ENCODE data around the gene CES3.
A peak's percentile ranks its signal among the peaks of the same experiment; 100 is the strongest.

CES3 gene

GRCh38 chr16:67000384-67001351 is 39.6 kb downstream of the CES3 start:
- DNase-seq (ENCODE audit: low spot score): peak; percentile 53

GRCh38 chr16:67001726-67002125 is 40.7 kb downstream of the CES3 start:
- no peak for DNase-seq (ENCODE audit: low spot score)

DNA sequence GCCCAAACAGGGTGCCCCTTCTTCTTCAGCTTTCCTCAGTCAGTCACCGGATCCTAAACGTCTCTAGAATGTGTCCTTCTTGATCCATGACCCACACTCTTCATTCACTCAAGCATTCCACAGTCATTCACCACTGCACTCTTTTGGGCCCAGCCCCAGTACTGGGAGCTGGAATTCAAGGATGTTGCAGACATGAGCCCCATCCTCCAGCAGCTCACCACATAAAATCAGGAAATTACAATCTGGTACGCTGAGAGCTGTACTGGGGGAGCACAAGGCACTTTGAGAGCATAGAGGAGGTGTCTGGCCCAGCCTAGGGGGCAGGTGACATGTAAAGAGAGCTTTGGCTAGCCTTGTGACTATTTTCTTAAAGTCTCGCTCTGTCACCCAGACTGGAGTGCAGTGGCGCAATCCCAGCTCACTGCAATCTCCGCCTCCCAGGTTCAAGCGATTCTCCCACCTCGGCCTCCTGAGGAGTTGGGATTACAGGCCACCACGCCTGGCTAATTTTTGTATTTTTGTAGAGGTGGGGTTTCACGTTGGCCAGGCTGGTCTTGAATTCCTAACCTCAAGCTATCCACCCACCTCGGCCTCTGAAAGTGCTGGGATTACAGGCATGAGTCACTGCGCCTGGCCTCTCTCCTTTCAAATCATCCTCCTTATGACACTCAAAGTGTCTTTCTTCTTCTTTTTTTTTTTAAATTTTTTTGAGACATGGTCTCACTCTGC is 46.0 kb downstream of the CES3 start:
- no peak for DNase-seq (ENCODE audit: low spot score)

GRCh38 chr16:67009158-67009557 is 48.1 kb downstream of the CES3 start:
- DNase-seq (ENCODE audit: low spot score): no peak

- no peak for DNase-seq (ENCODE audit: low spot score)
Observed at GRCh38 chr16:67011274-67011673, 50.2 kb downstream of the CES3 start.

DNA sequence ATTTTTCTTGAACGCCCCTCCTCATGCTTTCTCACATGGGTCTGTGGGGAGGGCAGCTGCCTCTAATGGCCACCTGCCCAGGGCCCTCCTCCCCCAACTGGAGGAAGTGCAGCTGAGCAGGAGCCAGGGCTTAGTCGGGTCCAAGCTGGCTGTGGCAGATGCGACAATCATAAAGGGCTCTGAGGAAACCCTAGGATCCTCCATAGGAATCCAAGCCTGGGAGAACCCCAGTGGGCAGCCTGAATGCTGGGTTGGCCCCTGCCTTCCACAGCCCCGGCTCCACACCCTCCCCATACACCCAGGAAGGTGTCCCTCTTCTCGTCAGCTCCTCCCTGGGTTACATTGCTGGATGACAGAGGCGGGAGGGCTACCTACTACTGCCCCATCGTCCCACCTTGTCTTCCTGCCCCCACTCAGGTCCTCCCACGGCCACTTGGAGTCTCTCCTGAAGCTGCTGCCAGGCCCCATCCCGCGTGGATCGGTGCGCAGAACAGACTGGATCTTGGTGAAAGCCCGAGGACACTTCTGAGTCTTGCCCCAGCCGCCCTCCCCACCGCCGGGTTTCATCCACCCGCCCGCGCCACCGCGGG is 52.3 kb downstream of the CES3 start:
- DNase-seq (ENCODE audit: low spot score): peak; percentile 43

- peak; percentile 68 for DNase-seq (ENCODE audit: low spot score)
Observed at GRCh38 chr16:67013823-67014633, 53.0 kb downstream of the CES3 start.

DNA sequence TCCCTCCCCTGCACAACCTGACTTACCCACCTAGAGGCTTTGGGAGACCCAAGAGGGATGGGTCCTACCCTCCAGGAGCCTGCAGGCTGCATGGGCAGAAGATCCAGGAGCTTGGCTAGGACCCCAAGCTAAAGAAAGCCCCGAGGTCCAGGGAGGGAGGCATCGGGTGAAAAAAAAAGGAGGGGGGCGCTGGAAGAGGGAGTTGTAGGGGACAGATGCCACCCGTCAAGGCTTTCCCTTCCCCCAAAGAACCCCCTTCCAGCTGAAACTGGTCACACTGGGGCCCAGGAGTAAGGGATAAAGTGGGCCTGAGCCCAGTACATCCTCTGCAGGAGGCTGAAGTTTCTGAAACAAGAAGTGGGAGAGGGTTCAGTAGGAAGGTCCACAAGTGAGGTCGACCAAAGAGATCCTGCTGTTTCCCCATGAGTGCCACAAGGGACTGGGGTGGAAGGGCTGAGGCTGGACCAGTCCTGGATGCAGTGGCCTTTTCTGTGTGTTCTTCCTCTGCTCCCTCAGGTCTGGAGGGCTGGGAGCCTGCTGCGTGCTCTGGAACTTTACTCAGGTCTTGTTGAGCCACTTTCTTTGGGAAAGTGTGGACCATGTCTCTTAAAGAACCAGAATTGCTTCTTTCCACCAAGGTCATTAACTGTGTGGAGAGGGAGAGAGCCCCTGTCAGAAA is 53.7 kb downstream of the CES3 start:
- DNase-seq (ENCODE audit: low spot score): no peak

GRCh38 chr16:67015313-67015731 is 54.3 kb downstream of the CES3 start:
- DNase-seq (ENCODE audit: low spot score): no peak

DNA sequence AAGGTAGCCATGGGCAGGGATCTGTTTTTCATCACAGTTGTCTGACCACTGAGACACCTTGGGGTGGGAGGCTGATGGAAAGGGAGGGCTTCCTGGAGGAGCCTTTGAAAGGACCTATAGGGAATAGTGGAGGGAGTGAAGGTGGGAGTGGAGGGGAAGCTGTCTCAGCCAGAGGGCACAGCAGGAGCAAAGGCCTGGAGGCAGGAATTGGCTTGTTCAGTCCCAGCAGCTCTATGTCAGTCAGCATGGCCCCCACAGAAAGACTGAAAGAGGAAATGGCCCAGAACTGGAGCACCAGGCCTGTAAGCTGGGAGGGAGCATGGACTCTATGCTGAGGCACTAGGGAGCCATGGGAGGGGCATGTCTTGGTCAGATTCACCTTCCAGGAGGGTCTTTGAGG is 55.1 kb downstream of the CES3 start:
- DNase-seq (ENCODE audit: low spot score): no peak

DNA sequence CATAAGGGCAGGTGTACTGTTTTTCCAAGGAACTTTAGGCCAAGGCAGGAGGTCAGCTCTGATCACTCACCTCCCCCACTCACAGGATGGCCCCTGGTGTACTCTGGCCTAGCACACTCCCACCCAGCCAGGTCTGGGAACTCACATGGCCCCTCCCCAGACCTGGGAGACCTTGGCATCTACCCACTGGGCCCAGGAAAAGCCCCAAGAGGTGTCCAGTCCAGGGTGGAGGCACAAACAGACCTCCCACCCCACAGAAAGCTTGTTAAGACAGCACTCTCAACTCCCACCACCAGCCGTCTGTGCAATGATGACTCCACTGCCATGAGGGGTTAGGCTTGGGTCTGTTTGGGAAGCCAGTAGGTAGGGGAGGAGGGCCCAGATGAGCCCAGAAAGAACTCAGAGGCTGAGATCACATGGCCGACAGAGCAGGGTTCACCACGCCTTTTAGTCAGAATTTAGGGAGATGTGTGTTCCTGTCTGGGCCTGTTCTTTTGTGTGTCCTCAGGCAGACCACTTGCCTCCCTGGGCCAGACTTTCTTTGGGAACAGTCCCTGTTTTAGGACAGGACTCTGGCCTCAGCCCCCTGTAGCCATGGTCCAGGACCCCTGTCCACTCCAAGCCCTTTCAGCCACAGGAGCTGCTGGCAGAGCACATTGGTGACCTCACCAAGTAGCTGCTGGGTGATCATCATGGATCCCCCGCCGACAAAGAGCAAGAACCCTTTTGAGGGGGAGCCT is 55.8 kb downstream of the CES3 start:
- DNase-seq (ENCODE audit: low spot score): no peak

GRCh38 chr16:67017421-67017750 is 56.3 kb downstream of the CES3 start:
- DNase-seq (ENCODE audit: low spot score): no peak

DNA sequence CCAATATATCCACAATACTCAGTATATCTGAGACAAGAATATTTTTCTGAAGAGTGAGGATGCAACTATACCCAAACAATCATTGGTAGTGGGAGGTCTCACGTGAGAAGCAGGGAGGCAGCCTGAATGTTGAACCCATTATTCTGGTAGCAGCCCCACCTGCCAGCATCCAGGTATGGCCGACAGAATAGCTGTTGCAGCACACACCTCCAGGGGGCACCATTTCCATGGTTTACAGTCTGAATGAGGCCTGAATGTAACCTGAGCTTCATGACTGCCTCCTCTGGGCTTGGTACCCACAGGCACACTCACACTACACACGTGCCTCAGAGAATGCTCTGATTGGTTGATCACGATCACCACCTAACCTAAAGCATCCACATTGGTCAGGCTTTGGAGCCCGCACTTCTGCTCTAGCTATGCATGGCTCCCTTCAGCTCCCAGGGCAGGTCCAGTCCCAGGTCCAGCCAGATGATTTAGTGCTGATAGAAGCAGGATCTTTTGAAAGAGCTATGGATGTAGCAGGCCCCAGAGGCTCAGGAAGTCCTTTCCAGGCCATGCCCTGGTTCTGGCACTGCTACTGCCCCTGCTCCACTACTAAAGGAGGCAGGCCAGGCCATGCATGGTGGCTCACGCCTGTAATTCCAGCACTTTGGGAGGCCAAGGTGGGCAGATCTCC is 56.9 kb downstream of the CES3 start:
- DNase-seq (ENCODE audit: low spot score): peak; percentile 98

GRCh38 chr16:67019171-67019570 is 58.1 kb downstream of the CES3 start:
- DNase-seq (ENCODE audit: low spot score): no peak

- DNase-seq (ENCODE audit: low spot score): no peak
Observed at GRCh38 chr16:67021321-67021720, 60.3 kb downstream of the CES3 start.

DNA sequence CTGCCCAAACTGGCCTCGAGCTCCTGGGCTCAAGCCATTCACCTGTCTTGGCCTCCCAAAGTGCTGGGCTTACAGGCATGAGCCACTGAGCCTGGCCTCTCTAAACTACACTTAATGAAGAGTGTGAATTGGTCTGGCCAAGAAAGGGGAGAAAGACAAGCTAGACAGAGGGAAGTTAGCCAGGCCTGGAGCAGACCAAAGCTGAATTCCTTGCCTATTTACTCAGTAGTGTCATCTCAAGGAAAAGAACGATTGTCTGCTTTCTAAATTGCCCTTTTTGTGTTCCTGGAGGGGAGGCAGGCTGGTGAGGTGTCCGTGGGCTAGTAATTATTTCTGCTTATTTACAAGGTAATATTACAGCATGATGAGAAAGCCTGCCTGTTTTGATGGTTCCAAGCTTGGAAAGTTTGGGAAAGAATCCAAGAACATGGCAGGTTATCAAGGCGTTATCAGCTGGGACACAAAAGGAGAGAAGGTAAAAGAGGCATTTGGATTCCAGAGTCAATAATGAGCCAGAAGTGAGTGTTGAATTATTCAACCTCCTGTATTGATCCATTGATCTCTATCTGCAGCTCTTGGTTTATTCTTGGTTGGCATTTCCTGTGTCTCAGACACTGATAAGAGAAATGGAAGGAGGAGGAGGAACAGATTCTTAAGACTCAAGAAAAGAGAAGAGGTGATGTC is 61.6 kb downstream of the CES3 start:
- DNase-seq (ENCODE audit: low spot score): no peak

DNA sequence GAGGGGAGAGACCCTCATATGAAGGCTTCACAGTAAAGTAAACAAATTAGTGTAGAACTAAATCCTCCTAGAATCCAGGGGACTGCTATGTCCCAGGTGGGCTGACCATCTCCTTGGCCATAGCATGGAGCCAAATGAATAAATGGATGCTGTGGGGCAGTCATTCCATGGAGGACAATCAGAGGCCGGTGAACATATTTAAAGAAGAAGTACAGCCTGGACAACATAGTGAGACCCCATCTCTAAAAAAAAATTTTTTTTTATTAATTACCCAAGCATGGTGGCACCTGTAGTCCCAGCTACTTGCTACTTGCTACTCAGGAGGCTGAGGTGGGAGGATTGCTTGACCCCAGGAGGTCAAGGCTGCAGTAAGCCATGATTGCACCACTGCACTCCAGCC is 62.6 kb downstream of the CES3 start:
- no peak for DNase-seq (ENCODE audit: low spot score)
